ENCODE measurements around the gene BMPR2.

GRCh38 chr2:202387608-202388342 lies 11.6 kb downstream of the BMPR2 start:
- TF ChIP-seq CTCF (conservative IDR thresholded peaks at IDR 0.05; ENCODE audit: low read depth, low read length) (no peak), EZH2 (IDR thresholded peaks at IDR 0.05; ENCODE audit: borderline replicate concordance, low read depth, low read length, poor library complexity, severe bottlenecking) (no peak)
